Heart left ventricle (tissue), 13 donors: Measurements from ENCODE around the gene NCOA1.

Source experiments
- CTCF ChIP-seq, 12 donors: fragments of 200-600 bp; sonication (generic) in 4 of 12; IDR thresholded peaks; one replicate each; pipeline versions ENCODE4 v1.5.0 to v1.8.0; 2018 to 2022; ENCODE audit warnings: antibody characterized with exemption in 12 of 12, mild to moderate bottlenecking in 5 of 12
- POLR2A ChIP-seq, 2 donors: fragments of 450-650 bp; IDR thresholded peaks; one replicate each; pipeline ENCODE4 v1.6.1; 2017; ENCODE audit warnings: antibody characterized with exemption in 2 of 2, mild to moderate bottlenecking in 2 of 2, moderate library complexity in 2 of 2
- donor health status: ischemic (EF 13 %, LVEDD 7.1; RV severe dilation, severe dysfunction).
- donor health status: DM: no; HTN: yes; CAD: no.
- donor health status: DM: no; HTN: no; CAD: no.
- donor health status: ischemic (EF 25% LVEDD 6.9; RV normal size, moderate dysfunction).
- donor health status: ischemic (EF 25% LVEDD 5.7; RV mildly dilated, moderate dysfunction).
- donor health status: ischemic (EF 35%, LVEDD 5.7; RV mildly dilated, moderate dysfunction).
- donor health status: nonischemic (EF 11% LVEDD 7.7; RV severe dilation, severe dysfunction).
- donor health status: DM: yes; HTN: yes; CAD: no.
- donor health status: PGD.
- donor health status: ischemic (EF 29% LVEDD 5.4; RV normal size, mild dysfunction).
- donor health status: nonischemic (EF 23%, LVEDD 6.1; RV moderate dilation, normal function).

GRCh38 chr2:24492421-24493279 is 1.6 kb downstream of the NCOA1 start:
- TF ChIP-seq CTCF (IDR thresholded peaks at IDR 0.05) (no peak), POLR2A (IDR thresholded peaks at IDR 0.05) (no peak)
